NCI-H1092 (cell line): ENCODE data around the gene SRRD.
"Not testable (repeated sequence)": the region's sequence is repeated elsewhere in the genome, so short reads cannot be mapped to it uniquely, and the experiment has no call there.

Experiments
- DNase-seq: peaks from one replicate; lab custom pipeline; 2025; lab: John Stamatoyannopoulos, UW

The SRRD gene

GRCh38 chr22:26522592-26522991 is 38.9 kb downstream of the SRRD start:
- no peak for DNase-seq

- no peak for DNase-seq
Observed at GRCh38 chr22:26524870-26525269, 41.2 kb downstream of the SRRD start.

GRCh38 chr22:26525946-26526564 is 42.4 kb downstream of the SRRD start:
- DNase-seq: no peak

- DNase-seq: no peak
Observed at GRCh38 chr22:26527167-26527566, 43.5 kb downstream of the SRRD start.

GRCh38 chr22:26527574-26528465 is 44.1 kb downstream of the SRRD start:
- no peak for DNase-seq

- DNase-seq: not testable (repeated sequence)
Observed at GRCh38 chr22:26528518-26528917, 44.8 kb downstream of the SRRD start.

GRCh38 chr22:26529345-26529744 is 45.7 kb downstream of the SRRD start:
- DNase-seq: peak; percentile 24

- no peak for DNase-seq
Observed at GRCh38 chr22:26534171-26534855, 50.6 kb downstream of the SRRD start.

- DNase-seq: no peak
Observed at GRCh38 chr22:26534874-26535602, 51.4 kb downstream of the SRRD start.

- DNase-seq: no peak
Observed at GRCh38 chr22:26535603-26535908, 51.9 kb downstream of the SRRD start.

- no peak for DNase-seq
Observed at GRCh38 chr22:26536056-26536761, 52.5 kb downstream of the SRRD start.

GRCh38 chr22:26536762-26537134 is 53.1 kb downstream of the SRRD start:
- no peak for DNase-seq

GRCh38 chr22:26540119-26540518 is 56.4 kb downstream of the SRRD start:
- no peak for DNase-seq

GRCh38 chr22:26541167-26541819 is 57.6 kb downstream of the SRRD start:
- DNase-seq: no peak

GRCh38 chr22:26542831-26543230 is 59.2 kb downstream of the SRRD start:
- DNase-seq: no peak
